LNCaP clone FGC (cell line): ENCODE results near the gene TEX13C.
"Not testable (repeated sequence)": the region's sequence is repeated elsewhere in the genome, so short reads cannot be mapped to it uniquely, and the experiment has no call there.

Source experiments
- DNase-seq: peaks from one replicate; pipeline ENCODE4 v3.0.0-alpha.2; 2011; ENCODE audit warnings: low read depth
- H3K4me3 ChIP-seq: 2 replicates; pipeline ENCODE4 v1.5.1; 2011; ENCODE audit warnings: mild to moderate bottlenecking, low read depth, low read length, control low read depth
- CTCF ChIP-seq: IDR thresholded peaks from 2 replicates; pipeline ENCODE4 v1.5.1; 2012; ENCODE audit warnings: mild to moderate bottlenecking; ENCODE audit not compliant: control insufficient read depth, insufficient read depth; ENCODE audit errors: extremely low read depth

Gene TEX13C

DNA sequence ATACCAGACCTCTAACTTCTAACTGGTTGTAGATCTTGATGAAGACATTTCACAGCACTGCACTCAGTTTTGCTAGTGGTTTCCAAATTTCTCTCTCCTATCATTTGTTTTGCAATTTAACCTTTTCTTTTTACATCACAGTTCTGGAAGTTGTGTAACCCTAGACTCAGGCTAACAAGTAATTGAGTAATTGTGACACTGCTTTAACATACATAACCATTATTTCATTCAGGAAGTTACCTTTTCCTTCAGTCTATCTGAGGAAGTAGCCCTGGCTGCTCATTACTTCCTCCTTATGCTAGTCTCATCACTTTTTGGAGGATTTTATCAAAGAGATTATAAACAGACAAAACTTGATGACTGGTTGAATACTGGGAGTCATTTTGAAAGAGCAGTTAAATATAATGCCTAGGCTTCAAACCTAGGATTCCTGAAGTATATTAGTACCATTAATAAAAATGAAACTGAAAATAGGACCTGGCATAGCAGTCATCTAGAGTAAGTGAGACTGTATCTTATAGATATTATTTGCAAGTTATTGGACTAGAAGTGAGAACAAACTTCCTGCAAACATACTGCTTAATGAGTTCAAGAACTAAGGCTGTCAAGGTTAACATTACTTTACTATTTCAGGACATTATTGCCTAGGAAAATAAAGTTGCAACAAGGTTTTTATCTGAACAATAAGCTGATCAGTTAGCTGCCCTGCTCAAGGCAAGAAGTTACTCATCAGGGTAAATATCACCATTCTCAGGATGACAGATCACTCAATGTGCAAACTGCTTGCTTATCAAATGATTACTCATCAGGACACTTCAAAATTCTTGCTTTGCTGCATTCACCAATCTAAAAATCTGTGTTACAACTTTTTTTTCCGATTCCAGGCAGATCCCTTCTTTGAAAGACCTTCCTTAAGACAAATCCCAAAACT is 25.6 kb upstream of the TEX13C start:
- no peak overlapping the region for H3K4me3 ChIP-seq
- DNase-seq = no peak
- no peak for TF ChIP-seq CTCF

GRCh38 chrX:125295337-125295736 is 24.3 kb upstream of the TEX13C start:
- no peak for TF ChIP-seq CTCF
- no peak for DNase-seq

GRCh38 chrX:125298871-125299270 is 20.8 kb upstream of the TEX13C start:
- no peak for TF ChIP-seq CTCF

More at GRCh38 chrX:125295337-125295736, 24.3 kb upstream of the TEX13C start:
- H3K4me3 ChIP-seq = no peak overlapping the region

DNA sequence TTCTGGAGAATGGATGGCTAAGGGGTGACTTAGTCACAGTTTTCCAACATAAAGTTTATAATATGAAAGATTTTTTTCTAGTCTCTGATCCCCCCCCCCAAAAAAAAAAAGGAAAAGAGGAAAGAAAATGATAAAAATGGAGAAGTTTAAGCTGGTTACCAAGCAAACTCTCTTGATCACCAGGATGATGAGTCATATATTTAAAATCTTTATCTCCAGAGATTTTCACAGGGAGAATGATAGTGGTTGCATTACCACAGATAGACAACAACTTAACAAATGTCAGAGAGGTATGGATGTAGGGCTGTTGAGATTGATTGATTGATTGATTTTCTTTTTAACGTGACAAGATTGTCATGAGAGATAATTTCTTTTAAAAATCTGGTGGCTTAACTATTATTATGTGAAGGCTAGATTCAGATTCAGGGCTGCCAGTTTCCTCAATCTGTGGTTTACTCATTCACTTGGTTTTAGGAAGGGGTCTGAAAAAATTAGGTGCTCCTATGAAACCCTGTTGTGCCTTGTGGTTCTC is 13.3 kb upstream of the TEX13C start:
- no peak overlapping the region for H3K4me3 ChIP-seq
- TF ChIP-seq CTCF = no peak
- DNase-seq = no peak

More at GRCh38 chrX:125298871-125299270, 20.8 kb upstream of the TEX13C start:
- no peak for DNase-seq
- no peak overlapping the region for H3K4me3 ChIP-seq

- no peak overlapping the region for H3K4me3 ChIP-seq
- DNase-seq = no peak
- TF ChIP-seq CTCF = no peak
Measured at GRCh38 chrX:125308653-125309052, 11.0 kb upstream of the TEX13C start.

DNA sequence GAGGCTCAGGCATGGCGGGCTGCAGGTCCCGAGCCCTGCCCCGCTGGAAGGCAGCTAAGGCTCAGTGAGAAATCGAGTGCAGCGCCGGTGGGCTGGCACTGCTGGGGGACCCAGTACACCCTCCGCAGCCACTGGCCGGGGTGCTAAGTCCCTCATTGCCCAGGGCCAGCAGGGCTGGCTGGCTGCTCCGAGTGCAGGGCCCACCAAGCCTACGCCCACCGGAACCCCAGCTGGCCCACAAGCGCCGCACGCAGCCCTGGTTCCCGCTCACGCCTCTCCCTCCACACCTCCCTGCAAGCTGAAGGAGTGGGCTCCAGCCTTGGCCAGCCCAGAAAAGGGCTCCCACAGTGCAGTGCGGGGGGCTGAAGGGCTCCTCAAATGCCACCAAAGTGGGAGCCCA is 505 bp upstream of the TEX13C start:
- DNase-seq, H3K4me3 ChIP-seq: not testable (repeated sequence)

GRCh38 chrX:125322431-125322830 is 2.8 kb downstream of the TEX13C start:
- TF ChIP-seq CTCF = no peak
- no peak overlapping the region for H3K4me3 ChIP-seq
- DNase-seq = no peak
